ENCODE results near the gene SLC17A4.
"Not testable (repeated sequence)": the region's sequence is repeated elsewhere in the genome, so short reads cannot be mapped to it uniquely, and the experiment has no call there.

Gene SLC17A4

DNA sequence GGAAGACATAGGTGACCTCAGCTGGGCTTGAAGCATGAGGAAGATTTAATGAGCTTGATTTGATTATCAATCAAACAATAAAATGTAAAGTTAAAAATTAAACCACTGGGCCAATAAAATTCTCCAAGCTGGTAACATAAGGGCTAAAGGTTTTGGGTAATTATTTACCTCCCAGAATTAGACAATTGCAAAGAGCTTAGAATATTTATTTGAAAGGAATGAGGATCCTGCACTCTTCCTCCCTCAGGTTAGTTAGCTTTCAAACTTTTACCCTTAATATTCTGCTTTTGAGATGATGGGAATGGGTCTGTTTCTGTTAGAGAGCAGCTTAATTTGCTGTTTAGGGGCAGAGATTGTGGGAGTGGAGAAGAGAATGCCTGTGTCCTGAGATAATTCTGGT lies at the start of gene SLC17A4:
Gene SLC17A4 (plus strand): TSS at position 208 of the 400 bp plus-strand sequence. CDS start 7,221 bp downstream, outside the sequence.
- no peak for DNase-seq

DNA sequence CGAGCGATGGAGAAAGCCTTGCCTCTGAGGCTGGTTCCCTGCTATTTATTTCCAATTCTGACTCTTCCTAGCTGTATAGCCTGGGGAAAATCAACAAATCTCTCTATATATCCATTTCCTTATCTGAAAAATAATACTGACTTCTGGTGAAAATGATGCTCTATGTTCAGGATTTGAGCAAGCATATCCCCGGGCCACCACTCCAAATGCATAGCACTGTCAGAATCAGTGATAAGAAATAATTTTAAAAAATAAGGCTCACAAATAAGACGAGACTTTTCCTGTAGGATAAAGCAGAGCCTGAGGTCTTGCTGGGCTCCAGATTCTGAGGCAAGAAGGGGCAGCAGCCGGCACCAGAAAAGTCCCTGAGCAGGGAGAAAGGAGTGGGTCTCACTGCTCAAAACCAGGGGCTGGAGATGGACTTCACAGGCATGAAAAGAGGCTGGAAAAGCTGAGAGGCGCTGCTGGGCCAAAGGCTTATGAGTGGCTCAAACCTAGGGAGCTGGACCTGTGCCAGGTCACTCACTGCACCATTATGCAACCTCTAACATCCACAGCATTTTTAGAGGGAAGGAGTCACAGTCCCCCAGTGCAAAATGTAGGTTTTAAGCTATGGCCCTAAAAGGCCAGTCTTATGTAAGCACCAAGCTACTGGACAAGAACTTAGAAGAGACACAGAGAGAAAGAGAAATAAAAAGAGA lies 48.1 kb upstream of the SLC17A4 start:
- DNase-seq: peak; percentile 88

DNA sequence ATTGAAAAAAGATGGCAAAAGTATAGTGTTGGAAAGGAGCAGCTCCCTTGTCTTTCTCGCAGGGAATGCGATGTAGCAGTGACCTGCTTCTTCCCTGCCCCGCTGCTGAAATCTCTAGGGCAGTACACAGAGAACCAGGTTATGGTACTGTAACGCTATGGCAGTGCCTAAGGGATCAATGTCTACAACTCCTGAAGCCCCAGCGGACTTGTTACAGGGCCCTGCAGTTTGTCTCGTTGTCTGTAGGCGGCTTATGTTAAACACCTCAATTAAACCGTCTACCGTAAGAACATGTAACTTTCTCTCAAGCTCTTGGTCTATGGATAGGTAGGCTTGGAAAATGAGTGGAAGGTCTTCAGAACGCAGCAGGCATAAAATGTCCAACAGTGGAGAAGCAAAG lies 44.8 kb upstream of the SLC17A4 start:
- no peak for DNase-seq

GRCh38 chr6:25710287-25710686 lies 44.3 kb upstream of the SLC17A4 start:
- no peak for DNase-seq

- peak; percentile 96 for DNase-seq
Observed at GRCh38 chr6:25713824-25714223, 40.7 kb upstream of the SLC17A4 start.

DNA sequence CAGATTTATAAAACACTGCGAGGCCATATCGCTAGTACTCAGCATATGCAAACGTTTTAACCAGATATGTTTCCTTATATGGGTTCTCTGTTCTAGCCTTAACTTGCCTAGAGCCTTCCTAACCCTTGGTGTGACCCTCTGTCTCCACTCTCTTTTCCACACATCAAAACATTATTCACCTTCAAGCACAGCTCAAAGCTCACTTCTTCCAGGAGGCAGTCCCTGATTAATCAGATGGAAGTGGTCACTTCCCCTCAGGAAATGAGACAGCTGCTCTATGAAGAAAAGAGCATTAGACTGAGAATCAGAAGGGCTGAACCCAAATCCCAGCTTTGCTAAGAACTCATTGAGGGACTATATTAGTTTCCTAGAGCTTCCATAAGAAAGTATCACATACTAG lies 39.8 kb upstream of the SLC17A4 start:
- DNase-seq: peak; percentile 58

DNA sequence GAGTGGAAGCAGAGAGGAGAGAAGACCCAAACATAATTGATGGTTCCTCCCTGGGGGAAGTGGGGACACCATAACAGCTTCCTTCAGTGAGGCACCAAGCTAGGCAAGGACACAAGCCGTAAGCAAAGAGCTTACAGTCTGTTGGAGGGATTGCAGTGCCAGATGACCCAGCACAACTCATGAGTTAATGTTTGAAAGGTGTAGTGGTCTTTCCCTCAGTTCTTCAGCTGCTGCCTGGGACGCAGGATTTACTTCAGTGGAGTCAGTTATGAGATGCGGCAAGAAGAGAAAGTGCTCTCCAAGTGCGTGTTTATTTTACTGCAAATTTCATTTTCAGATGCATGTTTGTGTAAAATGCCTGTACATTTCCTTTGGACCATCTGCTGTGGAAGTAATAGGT lies 38.7 kb upstream of the SLC17A4 start:
- no peak for DNase-seq

DNA sequence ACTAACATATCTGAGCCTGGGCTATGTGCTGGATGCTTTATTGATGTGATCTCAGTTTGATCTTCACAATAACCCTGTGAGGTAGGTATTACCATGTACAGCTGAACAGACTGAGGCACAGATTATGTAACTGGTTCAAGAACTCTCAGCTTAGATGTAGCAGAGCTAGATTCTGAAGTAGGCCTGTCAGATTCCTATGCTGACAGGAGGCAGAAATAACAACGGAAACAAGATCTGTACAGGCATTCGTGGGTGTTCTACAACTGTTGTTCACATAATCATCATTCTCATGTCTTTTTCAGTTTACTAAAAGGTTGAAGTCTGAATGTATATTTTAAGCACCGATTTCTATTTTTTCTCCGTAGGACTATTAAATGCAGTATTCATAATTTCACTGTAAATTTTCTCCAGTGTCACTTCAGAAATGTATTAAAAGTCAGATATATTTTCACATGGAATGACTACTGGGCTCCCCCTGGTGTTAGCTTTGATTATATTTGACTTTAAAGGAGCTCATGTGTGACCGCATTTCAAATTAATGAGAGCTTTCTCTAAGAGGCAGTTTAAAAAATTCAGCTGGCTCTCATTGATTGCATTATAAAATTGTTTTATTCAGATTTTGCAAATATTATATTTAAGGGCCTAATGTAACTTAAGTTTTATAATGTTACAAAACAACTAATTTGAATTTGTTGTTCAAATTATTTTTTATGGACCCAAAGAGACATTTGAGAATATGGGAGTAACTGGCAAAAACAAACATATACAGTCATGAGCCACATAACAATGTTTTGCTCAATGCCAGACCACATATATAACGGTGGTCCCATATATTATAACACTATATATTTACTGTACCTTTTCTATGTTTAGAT lies 36.4 kb upstream of the SLC17A4 start:
- DNase-seq: peak; percentile 77

- DNase-seq: no peak
Observed at GRCh38 chr6:25726122-25726911, 28.2 kb upstream of the SLC17A4 start.

GRCh38 chr6:25727028-25727427 lies 27.5 kb upstream of the SLC17A4 start:
- no peak for DNase-seq

GRCh38 chr6:25730907-25731306 lies 23.6 kb upstream of the SLC17A4 start:
- DNase-seq: no peak

DNA sequence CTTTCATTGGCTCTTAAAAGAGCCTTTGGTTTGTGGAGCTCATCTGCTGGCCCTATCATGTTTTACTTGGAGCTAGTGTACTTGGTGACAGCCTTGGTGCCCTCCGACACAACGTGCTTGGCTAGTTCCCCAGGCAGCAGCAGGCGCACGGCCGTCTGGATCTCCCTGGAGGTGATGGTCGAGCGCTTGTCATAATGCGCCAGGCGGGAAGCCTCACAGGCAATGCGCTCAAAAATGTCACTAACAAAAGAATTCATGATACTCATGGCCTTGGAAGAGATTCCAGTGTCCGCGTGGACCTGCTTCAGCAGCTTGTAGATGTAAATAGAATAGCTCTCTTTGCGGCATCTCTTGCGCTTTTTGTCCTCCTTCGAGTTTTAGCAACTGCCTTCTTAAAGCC lies 22.8 kb upstream of the SLC17A4 start:
- no peak for DNase-seq

DNA sequence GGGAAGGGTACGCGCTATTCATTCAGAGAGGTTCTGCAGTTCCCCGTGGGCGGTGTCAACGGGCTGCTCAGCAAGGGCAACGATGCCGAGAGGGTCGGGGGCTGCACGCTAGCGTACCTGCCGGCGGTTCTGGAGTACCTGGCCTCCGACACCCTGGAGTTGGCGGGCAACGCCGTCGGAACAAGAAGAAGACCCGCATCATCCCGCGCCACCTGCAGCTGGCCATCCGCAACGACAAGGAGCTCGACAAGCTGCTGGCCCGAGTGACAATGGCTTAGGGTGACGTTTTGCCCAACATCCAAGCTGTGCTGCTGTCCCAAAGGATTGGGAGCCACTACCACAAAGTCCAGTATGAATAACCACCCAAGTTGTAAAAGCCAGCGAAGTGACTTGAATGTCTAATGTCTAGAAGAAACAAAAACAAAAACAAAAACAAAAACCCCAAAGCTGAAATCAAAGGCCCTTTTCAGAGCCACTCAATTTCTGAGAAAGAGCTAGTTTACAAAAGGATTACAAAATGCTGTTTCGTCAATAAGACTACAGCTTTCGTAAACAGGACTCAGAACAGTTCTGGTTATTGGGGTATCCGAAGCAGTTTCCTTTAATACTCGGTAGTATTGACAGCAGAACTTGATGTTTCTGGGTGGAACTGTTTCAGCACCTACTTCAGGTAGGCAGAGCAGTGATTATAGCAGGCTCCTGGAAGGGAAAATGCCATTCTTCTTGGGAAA lies 21.9 kb upstream of the SLC17A4 start:
- DNase-seq: no peak

- DNase-seq: peak; percentile 42
Observed at GRCh38 chr6:25735261-25735660, 19.3 kb upstream of the SLC17A4 start.

GRCh38 chr6:25743868-25744267 lies 10.7 kb upstream of the SLC17A4 start:
- no peak for DNase-seq

- DNase-seq: no peak
Observed at GRCh38 chr6:25745836-25746235, 8.7 kb upstream of the SLC17A4 start.

DNA sequence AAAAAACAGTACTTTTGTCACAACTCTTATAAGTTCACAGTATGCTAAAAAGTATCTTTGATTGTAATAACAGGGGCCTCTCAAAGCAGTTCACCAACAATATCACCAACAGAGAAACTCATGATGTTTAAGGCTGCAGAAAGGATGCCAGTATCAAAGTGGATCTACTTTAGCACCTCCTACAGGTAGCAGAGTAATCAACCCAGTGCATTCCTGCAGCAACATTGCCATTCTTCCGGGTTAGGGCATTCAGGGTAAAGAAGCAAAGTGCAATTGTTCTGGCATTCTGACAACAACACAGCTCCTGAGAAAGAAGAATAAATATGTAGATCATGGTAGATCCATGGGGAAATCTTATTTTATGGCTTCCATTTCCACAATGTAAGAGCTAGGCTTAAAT lies 7.6 kb upstream of the SLC17A4 start:
- DNase-seq: no peak

GRCh38 chr6:25747477-25747876 lies 7.1 kb upstream of the SLC17A4 start:
- DNase-seq: no peak

GRCh38 chr6:25748049-25748448 lies 6.5 kb upstream of the SLC17A4 start:
- DNase-seq: no peak

DNA sequence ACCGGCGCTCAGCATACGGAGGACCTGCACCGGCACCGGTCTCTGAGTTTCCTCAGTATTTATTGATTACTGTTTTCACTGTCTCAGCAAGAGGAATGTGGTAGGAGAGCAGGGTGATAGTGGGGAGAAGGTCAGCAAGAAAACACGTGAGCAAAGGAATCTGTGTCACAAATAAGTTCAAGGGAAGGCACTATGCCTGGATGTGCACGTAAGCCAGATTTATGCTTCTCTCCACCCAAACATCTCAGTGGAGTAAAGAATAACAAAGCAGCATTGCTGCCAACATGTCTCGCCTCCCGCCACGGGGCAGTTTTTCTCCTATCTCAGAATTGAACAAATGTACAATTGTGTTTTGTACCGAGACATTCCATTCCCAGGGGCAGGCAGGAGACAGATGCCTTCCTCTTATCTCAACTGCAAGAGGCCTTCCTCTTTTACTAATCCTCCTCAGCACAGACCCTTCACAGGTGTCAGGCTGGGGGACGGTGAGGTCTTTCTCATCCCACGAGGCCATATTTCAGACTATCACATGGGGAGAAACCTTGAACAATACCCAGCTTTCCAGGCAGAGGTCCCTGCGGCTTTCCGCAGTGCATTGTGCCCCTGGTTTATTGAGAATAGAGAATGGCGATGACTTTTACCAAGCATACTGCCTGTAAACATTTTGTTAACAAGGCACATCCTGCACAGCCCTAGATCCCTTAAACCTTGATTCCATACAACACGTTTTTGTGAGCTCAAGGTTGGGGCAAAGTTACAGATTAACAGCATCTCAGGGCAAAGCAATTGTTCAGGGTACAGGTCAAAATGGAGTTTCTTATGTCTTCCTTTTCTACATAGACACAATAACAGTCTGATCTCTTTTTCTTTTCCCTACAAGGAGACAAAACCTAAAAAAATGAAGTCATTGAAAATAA lies 5.7 kb upstream of the SLC17A4 start:
- DNase-seq: not testable (repeated sequence)

DNA sequence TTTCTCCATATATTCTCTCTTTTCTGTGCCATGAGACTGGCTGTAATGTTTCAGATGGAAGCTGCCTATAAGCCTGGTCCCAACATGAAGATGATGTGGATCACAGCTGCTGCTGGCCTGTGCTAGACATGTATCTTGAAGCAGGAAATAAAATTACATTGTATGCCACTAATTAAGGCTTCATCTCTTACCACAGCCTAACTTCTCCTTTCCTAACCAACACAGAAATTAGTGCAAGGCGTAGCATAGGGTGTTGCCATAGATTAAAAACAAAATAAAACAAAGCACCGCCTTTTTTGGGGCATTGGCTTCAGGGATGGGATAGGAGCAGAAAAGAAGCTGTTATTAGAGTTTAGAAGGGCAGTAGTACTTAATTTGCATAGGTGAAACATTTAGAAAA lies 4.7 kb upstream of the SLC17A4 start:
- DNase-seq: no peak

- peak; percentile 47 for DNase-seq
Observed at GRCh38 chr6:25750906-25751305, 3.6 kb upstream of the SLC17A4 start.
